Measurements from ENCODE around the gene LSM2. TPM values are rescaled to one million over a fixed set of nuclear protein-coding genes. Genes with fewer than 3 reads are reported as not detected.

The LSM2 gene
- total and polyA plus RNA-seq, 2 donors (not counting 1 experiment from before 2014, with no cell fraction given): 52.4 to 57.4 TPM

- no peaks in the 10 kb centered on the region for H3K79me2 ChIP-seq (ENCODE audit: control insufficient read depth, insufficient read depth, low read length)
- TF ChIP-seq EZH2 (IDR thresholded peaks at IDR 0.05; ENCODE audit: borderline replicate concordance, insufficient read depth, low read depth, low read length, poor library complexity, severe bottlenecking) (no peak), CTCF (IDR thresholded peaks at IDR 0.05) (no peak)
- no peaks in the 10 kb centered on the region for H3K27me3 Mint-ChIP-seq
- no peaks in the 10 kb centered on the region for H3K9me3 Mint-ChIP-seq (ENCODE audit: insufficient read depth)
- 95% methylated on average over 2 of the region's 4 CpGs for WGBS (ENCODE audit: insufficient coverage)
- no peaks in the 10 kb centered on the region for H3K27me3 ChIP-seq (replicated peaks in 1 of 4; ENCODE audit: control extremely low read depth in 1 of 4, control insufficient read depth in 3 of 4, insufficient read depth in 4 of 4, low read length in 3 of 4)
- ChIA-PET POLR2A (interaction anchor here (0.5 to 1.0 kb wide), 4 partner anchors 14 to 115 kb away, joined by 3 to 5 read pairs (median 3); no protein-coding TSS in a partner anchor), CTCF (interaction anchor here (1.0 to 2.0 kb wide), 5 partner anchors 12 to 38 kb away, joined by 3 to 6 read pairs (median 3); no protein-coding TSS in a partner anchor)
- H3K9me3 ChIP-seq (ENCODE audit: control extremely low read depth in 1 of 3, control insufficient read depth in 2 of 3, insufficient read depth in 1 of 3, low read length in 2 of 3): no peaks in the 10 kb centered on the region
- intact Hi-C loops (cut with micrococcal nuclease): no loop called here
- peaks cover 0 to 22% of the 10 kb centered on the region in 2 experiments for H3K36me3 ChIP-seq (replicated peaks in 1 of 2; ENCODE audit: control extremely low read depth in 1 of 2, control insufficient read depth in 1 of 2, extremely low read depth in 1 of 2, insufficient read depth in 2 of 2, low read length in 1 of 2)
- peaks cover 15 to 30% of the 10 kb centered on the region in 2 donors for H3K4me1 ChIP-seq (ENCODE audit: control insufficient read depth in 2 of 2, insufficient read depth in 2 of 2, low read length in 2 of 2)
- no peak overlapping the region for H3K4me3 ChIP-seq (ENCODE audit: control extremely low read depth in 1 of 5, extremely low read depth in 1 of 5, insufficient read depth in 1 of 5, low read depth in 2 of 5, low read length in 4 of 5)
- no peak overlapping the region for H3K4me2 ChIP-seq (replicated peaks; ENCODE audit: low read depth, low read length, poor library complexity, severe bottlenecking)
- H3K4me3 Mint-ChIP-seq: peak overlapping the region; percentile 7
- no peak overlapping the region for H2AFZ ChIP-seq (ENCODE audit: insufficient read depth, low read depth, low read length, poor library complexity, severe bottlenecking)
- H3K4me1 Mint-ChIP-seq: peaks cover 26% of the 10 kb centered on the region
- ATAC-seq (ENCODE audit: low read depth): no peak
- no peaks in the 10 kb centered on the region for H4K20me1 ChIP-seq (ENCODE audit: control insufficient read depth, insufficient read depth, low read length, poor library complexity, severe bottlenecking)
- DNase-seq: no peak
- H3K27ac Mint-ChIP-seq: no peak overlapping the region
- H3K9ac ChIP-seq (ENCODE audit: low read length): no peak overlapping the region
- no peak overlapping the region for H3K27ac ChIP-seq (ENCODE audit: low read length in 2 of 2)
These were observed 31.6 kb downstream of the LSM2 start for GRCh38 chr6:31775184-31775583.

- WGBS (ENCODE audit: insufficient coverage): 100% methylated on average over 3 of the region's 4 CpGs
- Histone ChIP-seq H3K9me3 (ENCODE audit: control extremely low read depth in 1 of 3, control insufficient read depth in 2 of 3, insufficient read depth in 1 of 3, low read length in 2 of 3) (no peaks in the 10 kb centered on the region), H3K4me3 (ENCODE audit: control extremely low read depth in 1 of 5, extremely low read depth in 1 of 5, insufficient read depth in 1 of 5, low read depth in 2 of 5, low read length in 4 of 5) (no peak overlapping the region), H2AFZ (ENCODE audit: insufficient read depth, low read depth, low read length, poor library complexity, severe bottlenecking) (no peak overlapping the region), H3K27ac (ENCODE audit: low read length in 2 of 2) (no peak overlapping the region), H3K79me2 (ENCODE audit: control insufficient read depth, insufficient read depth, low read length) (no peaks in the 10 kb centered on the region), H4K20me1 (ENCODE audit: control insufficient read depth, insufficient read depth, low read length, poor library complexity, severe bottlenecking) (no peaks in the 10 kb centered on the region), H3K27me3 (replicated peaks in 1 of 4; ENCODE audit: control extremely low read depth in 1 of 4, control insufficient read depth in 3 of 4, insufficient read depth in 4 of 4, low read length in 3 of 4) (no peaks in the 10 kb centered on the region), H3K4me2 (replicated peaks; ENCODE audit: low read depth, low read length, poor library complexity, severe bottlenecking) (no peak overlapping the region), H3K9ac (ENCODE audit: low read length) (no peak overlapping the region), H3K4me1 (ENCODE audit: control insufficient read depth in 2 of 2, insufficient read depth in 2 of 2, low read length in 2 of 2) (peaks cover 8 to 21% of the 10 kb centered on the region in 2 donors), H3K36me3 (replicated peaks in 1 of 2; ENCODE audit: control extremely low read depth in 1 of 2, control insufficient read depth in 1 of 2, extremely low read depth in 1 of 2, insufficient read depth in 2 of 2, low read length in 1 of 2) (no peaks in the 10 kb centered on the region)
- Mint-ChIP-seq H3K27ac (no peak overlapping the region), H3K9me3 (ENCODE audit: insufficient read depth) (no peaks in the 10 kb centered on the region), H3K4me1 (peaks cover 23% of the 10 kb centered on the region), H3K27me3 (no peaks in the 10 kb centered on the region), H3K4me3 (no peak overlapping the region)
- ChIA-PET CTCF (interaction anchor here (0.6 to 1.3 kb wide), 6 partner anchors 26 to 97 kb away, joined by 3 read pairs; no protein-coding TSS in a partner anchor), POLR2A (interaction anchor here (0.7 kb wide), 1 partner anchor 11 kb away, joined by 3 read pairs; no protein-coding TSS in a partner anchor)
- ATAC-seq (ENCODE audit: low read depth) (no peak), DNase-seq (no peak)
- intact Hi-C loops (cut with micrococcal nuclease): loop anchor here (5.0 kb wide), 1 partner anchor 60 kb away; no protein-coding TSS in a partner anchor
- TF ChIP-seq CTCF (IDR thresholded peaks at IDR 0.05) (no peak), EZH2 (IDR thresholded peaks at IDR 0.05; ENCODE audit: borderline replicate concordance, insufficient read depth, low read depth, low read length, poor library complexity, severe bottlenecking) (no peak)
These were observed 34.8 kb downstream of the LSM2 start for GRCh38 chr6:31771992-31772358.
